Measurements from ENCODE around the gene SLC6A1. TPM values are rescaled to one million over a fixed set of nuclear protein-coding genes. Genes with fewer than 3 reads are reported as not detected.

Gene SLC6A1
- total and polyA plus RNA-seq, 7 experiments from 2014 or later = not detected

DNA sequence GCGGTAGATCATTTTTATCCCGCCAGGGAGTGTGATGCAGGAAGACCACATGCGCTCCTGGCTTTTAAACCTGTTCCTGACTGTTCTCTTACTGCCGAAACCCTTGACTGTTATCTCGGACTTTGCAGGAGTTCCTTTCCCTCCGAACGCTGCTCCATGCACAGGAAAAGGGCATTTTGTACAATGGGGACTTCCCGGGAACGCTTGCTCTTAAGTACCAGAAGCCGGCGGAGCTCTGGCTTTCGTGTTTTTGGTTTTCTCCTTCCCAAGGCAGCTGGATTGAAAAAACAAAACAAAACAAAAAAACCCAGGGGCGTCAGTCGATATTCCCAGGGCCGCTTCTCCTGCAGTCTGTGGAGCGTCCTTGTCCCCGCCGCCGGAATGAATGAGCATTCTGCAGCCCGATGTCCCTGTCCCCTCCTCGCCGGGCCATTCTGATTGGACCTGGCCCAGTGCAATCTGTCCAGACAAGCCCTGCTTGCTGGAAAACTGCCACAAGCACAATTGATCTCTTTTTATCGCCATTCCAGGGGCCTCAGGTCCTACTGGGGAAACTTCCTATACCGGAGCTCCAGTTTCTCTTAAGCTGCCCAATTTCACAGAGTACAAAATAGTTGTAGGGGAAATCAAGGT lies 44.8 kb downstream of the SLC6A1 start:
- Mint-ChIP-seq H3K9me3 (peaks cover 0 to 6% (median 0%) of the 10 kb centered on the region in 11 donors), H3K36me3 (peaks cover 0 to 12% (median 0%) of the 10 kb centered on the region in 5 donors), H3K4me3 (no peak overlapping the region), H3K27me3 (peaks cover 34 to 78% (median 48%) of the 10 kb centered on the region in 5 donors), H3K4me1 (no peaks in the 10 kb centered on the region), H3K27ac (no peak overlapping the region)
- intact Hi-C loops (cut with micrococcal nuclease) = no loop called here
- no peak overlapping the region for H3K27ac ChIP-seq (ENCODE audit: low read depth, low read length)
- H3K36me3 ChIP-seq (ENCODE audit: control insufficient read depth in 2 of 3, insufficient read depth in 3 of 3, low read length in 3 of 3) = no peaks in the 10 kb centered on the region
- no peak overlapping the region for H3K4me3 ChIP-seq (ENCODE audit: low read length)
- ChIA-PET POLR2A (no interaction called here), CTCF (no interaction called here)
- H3K9me3 ChIP-seq (ENCODE audit: control insufficient read depth in 2 of 3, low read length in 3 of 3) = no peaks in the 10 kb centered on the region
- ATAC-seq (no peak), DNase-seq (no peak)
- H3K27me3 ChIP-seq (ENCODE audit: control insufficient read depth in 2 of 2, insufficient read depth in 2 of 2, low read length in 2 of 2) = no peaks in the 10 kb centered on the region
- H3K4me1 ChIP-seq (ENCODE audit: control insufficient read depth in 2 of 2, insufficient read depth in 2 of 2, low read length in 2 of 2) = no peaks in the 10 kb centered on the region

DNA sequence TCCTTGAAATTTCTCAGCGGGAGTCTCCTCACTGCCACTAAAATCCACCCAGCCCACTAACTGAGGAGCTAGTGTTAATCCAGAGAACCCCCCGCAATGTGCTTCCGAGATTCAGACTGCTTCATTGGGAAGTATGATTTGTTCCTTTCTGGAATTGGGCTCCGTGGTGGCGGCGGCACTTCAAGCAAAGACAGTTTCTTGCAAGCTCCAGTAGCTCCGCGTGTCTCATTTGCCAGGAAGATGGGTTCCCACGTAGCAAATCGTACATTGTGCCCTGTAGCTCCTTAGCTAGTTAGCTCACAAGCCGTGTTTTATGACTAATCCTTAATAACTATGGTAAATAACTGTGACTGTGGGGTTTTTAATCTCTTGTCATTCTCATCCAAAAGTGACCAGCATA lies 45.4 kb downstream of the SLC6A1 start:
- H3K4me1 ChIP-seq (ENCODE audit: control insufficient read depth in 2 of 2, insufficient read depth in 2 of 2, low read length in 2 of 2) = no peaks in the 10 kb centered on the region
- H3K9me3 ChIP-seq (ENCODE audit: control insufficient read depth in 2 of 3, low read length in 3 of 3) = no peaks in the 10 kb centered on the region
- H3K27ac ChIP-seq (ENCODE audit: low read depth, low read length) = no peak overlapping the region
- DNase-seq (no peak), ATAC-seq (no peak)
- H3K4me1 Mint-ChIP-seq = no peaks in the 10 kb centered on the region
- peaks cover 35 to 84% (median 48%) of the 10 kb centered on the region in 5 donors for H3K27me3 Mint-ChIP-seq
- ChIA-PET CTCF (no interaction called here), POLR2A (no interaction called here)
- H3K27ac Mint-ChIP-seq = no peak overlapping the region
- H3K4me3 Mint-ChIP-seq = no peak overlapping the region
- no peaks in the 10 kb centered on the region for H3K36me3 ChIP-seq (ENCODE audit: control insufficient read depth in 2 of 3, insufficient read depth in 3 of 3, low read length in 3 of 3)
- peaks cover 0 to 6% (median 0%) of the 10 kb centered on the region in 11 donors for H3K9me3 Mint-ChIP-seq
- intact Hi-C loops (cut with micrococcal nuclease) = no loop called here
- H3K27me3 ChIP-seq (ENCODE audit: control insufficient read depth in 2 of 2, insufficient read depth in 2 of 2, low read length in 2 of 2) = no peaks in the 10 kb centered on the region
- peaks cover 0 to 12% (median 0%) of the 10 kb centered on the region in 5 donors for H3K36me3 Mint-ChIP-seq
- no peak overlapping the region for H3K4me3 ChIP-seq (ENCODE audit: low read length)

DNA sequence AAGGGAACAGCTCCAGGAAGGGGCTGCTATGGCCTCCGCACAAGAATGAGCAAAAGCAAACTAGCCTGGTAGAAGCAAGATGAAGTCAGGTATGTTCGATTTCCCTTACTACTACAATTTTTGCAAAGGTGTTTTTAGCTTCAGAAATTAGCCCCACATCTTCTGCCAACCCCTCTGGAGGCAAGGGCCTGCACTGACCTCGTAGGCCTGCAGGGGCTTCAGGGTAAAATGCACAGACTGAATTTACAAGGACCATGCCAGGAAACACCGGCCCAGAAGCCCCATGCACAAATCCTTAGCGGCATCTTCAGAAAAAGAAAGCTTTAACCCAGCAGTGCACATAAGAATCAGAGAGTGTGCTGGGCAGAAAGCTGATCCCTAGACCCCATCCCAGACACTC lies 53.0 kb downstream of the SLC6A1 start:
- no peak overlapping the region for H3K27ac ChIP-seq (ENCODE audit: low read depth, low read length)
- POLR2A ChIA-PET = no interaction called here
- CTCF ChIA-PET = interaction anchor here (0.5 kb wide), 1 partner anchor 191 kb away, joined by 3 read pairs; no protein-coding TSS in a partner anchor
- H3K27me3 ChIP-seq (ENCODE audit: control insufficient read depth in 2 of 2, insufficient read depth in 2 of 2, low read length in 2 of 2) = no peaks in the 10 kb centered on the region
- no peak overlapping the region for H3K27ac Mint-ChIP-seq
- no peaks in the 10 kb centered on the region for H3K36me3 Mint-ChIP-seq
- no peaks in the 10 kb centered on the region for H3K4me1 Mint-ChIP-seq
- no peaks in the 10 kb centered on the region for H3K9me3 ChIP-seq (ENCODE audit: control insufficient read depth in 2 of 3, low read length in 3 of 3)
- DNase-seq (no peak), ATAC-seq (no peak)
- intact Hi-C loops (cut with micrococcal nuclease) = no loop called here
- H3K36me3 ChIP-seq (ENCODE audit: control insufficient read depth in 2 of 3, insufficient read depth in 3 of 3, low read length in 3 of 3) = no peaks in the 10 kb centered on the region
- no peak overlapping the region for H3K4me3 Mint-ChIP-seq
- H3K27me3 Mint-ChIP-seq = peaks cover under 1 to 25% (median 10%) of the 10 kb centered on the region in 5 donors
- no peak overlapping the region for H3K4me3 ChIP-seq (ENCODE audit: low read length)
- H3K9me3 Mint-ChIP-seq = peaks cover 0 to 1% (median 0%) of the 10 kb centered on the region in 11 donors
- no peaks in the 10 kb centered on the region for H3K4me1 ChIP-seq (ENCODE audit: control insufficient read depth in 2 of 2, insufficient read depth in 2 of 2, low read length in 2 of 2)

DNA sequence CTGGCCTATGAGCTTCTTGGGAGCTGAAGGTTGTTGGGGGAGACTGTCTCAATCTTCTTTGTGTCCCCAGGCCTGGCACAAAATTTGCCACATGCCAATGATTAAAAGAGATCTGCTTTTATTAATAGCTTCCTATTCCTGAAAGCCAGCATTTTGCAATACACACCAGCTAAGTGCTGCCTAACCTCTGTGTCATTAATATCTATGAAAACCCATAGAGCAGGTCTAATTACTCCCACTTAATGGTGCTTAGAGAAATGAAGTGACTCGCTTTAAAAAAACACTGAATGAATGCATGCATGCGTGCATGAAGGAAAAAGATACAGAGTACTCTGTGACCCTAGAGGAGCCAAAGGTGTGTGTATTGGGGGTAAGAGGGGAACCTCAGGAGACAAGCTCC lies 55.0 kb downstream of the SLC6A1 start:
- Mint-ChIP-seq H3K4me1 (no peaks in the 10 kb centered on the region), H3K9me3 (peaks cover 0 to 1% (median 0%) of the 10 kb centered on the region in 11 donors), H3K27me3 (peaks cover 9 to 20% (median 16%) of the 10 kb centered on the region in 5 donors), H3K36me3 (no peaks in the 10 kb centered on the region), H3K4me3 (no peak overlapping the region), H3K27ac (no peak overlapping the region)
- Histone ChIP-seq H3K36me3 (ENCODE audit: control insufficient read depth in 2 of 3, insufficient read depth in 3 of 3, low read length in 3 of 3) (no peaks in the 10 kb centered on the region), H3K9me3 (ENCODE audit: control insufficient read depth in 2 of 3, low read length in 3 of 3) (no peaks in the 10 kb centered on the region), H3K27ac (ENCODE audit: low read depth, low read length) (no peak overlapping the region), H3K4me3 (ENCODE audit: low read length) (no peak overlapping the region), H3K4me1 (ENCODE audit: control insufficient read depth in 2 of 2, insufficient read depth in 2 of 2, low read length in 2 of 2) (no peaks in the 10 kb centered on the region), H3K27me3 (ENCODE audit: control insufficient read depth in 2 of 2, insufficient read depth in 2 of 2, low read length in 2 of 2) (no peaks in the 10 kb centered on the region)
- DNase-seq (no peak), ATAC-seq (no peak)
- ChIA-PET CTCF (no interaction called here), POLR2A (no interaction called here)
- intact Hi-C loops (cut with micrococcal nuclease) = no loop called here

DNA sequence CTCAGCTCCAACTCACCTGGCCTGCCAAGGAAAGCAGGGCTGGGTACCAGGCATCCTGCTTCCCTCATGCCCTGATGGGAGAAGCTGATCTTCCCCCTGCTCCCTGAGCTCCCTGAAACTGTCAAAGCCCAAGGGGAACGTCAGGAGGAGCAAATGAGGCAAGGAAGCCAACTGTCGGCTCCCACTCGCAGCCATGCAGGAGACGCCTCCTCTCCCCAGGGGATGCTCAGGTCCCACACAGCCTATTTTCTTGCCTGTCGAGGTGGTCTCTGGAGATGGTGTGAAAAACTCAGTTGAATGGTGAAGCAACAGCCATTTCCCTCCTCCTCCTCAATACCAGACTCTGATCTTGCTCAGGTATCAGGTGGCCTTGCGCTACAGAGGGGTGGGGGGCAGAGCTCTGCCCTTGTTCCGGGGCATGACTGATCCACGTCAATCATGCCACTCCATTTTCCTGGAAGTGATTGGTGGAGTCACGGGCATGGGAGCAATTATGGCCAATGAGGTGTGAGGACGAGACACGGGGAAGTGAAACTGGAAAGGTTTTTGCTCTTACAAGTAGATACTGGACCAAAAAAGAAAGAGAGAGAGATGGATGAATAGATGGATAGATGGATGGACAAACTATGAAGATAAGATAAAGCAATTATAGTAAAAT lies 58.2 kb downstream of the SLC6A1 start:
- no peak overlapping the region for H3K4me3 ChIP-seq (ENCODE audit: low read length)
- no peak overlapping the region for H3K27ac Mint-ChIP-seq
- no peaks in the 10 kb centered on the region for H3K36me3 Mint-ChIP-seq
- POLR2A ChIA-PET = no interaction called here
- no peak for ATAC-seq
- no peaks in the 10 kb centered on the region for H3K36me3 ChIP-seq (ENCODE audit: control insufficient read depth in 2 of 3, insufficient read depth in 3 of 3, low read length in 3 of 3)
- H3K4me1 ChIP-seq (ENCODE audit: control insufficient read depth in 2 of 2, insufficient read depth in 2 of 2, low read length in 2 of 2) = no peaks in the 10 kb centered on the region
- H3K4me3 Mint-ChIP-seq = no peak overlapping the region
- CTCF ChIA-PET = no interaction called here
- DNase-seq = no peak
- no peaks in the 10 kb centered on the region for H3K9me3 Mint-ChIP-seq
- peaks cover 7 to 28% (median 26%) of the 10 kb centered on the region in 5 donors for H3K27me3 Mint-ChIP-seq
- no peak overlapping the region for H3K27ac ChIP-seq (ENCODE audit: low read depth, low read length)
- intact Hi-C loops (cut with micrococcal nuclease) = no loop called here
- no peaks in the 10 kb centered on the region for H3K27me3 ChIP-seq (ENCODE audit: control insufficient read depth in 2 of 2, insufficient read depth in 2 of 2, low read length in 2 of 2)
- no peaks in the 10 kb centered on the region for H3K9me3 ChIP-seq (ENCODE audit: control insufficient read depth in 2 of 3, low read length in 3 of 3)
- H3K4me1 Mint-ChIP-seq = no peaks in the 10 kb centered on the region

DNA sequence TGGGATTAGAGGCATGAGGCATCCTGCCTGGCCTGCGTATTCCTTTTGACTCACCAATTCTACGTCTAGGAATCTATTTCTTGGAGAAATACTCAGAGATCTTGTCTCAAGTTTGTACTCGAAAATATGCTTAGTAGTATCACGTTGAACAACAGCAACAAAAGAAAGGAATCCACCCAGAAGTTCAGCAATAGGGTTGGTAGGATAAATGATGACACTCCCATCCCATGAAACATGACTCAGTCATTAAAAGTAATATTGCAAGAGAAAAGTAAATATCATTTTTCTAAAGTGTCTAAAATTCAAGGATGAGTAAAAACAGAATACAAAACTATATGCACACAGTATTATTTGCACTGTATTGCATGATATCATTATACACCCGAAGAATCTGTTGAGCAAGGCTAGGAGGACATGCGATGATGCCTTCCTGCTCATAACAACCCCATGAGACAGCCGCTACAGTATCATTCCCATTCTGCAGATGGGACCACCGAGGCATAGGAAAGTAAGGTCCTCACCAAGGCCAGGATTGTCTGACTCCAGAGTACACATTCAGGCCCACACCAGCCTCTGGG lies 61.5 kb downstream of the SLC6A1 start:
- Mint-ChIP-seq H3K27ac (no peak overlapping the region), H3K4me1 (no peaks in the 10 kb centered on the region), H3K27me3 (peaks cover 6 to 38% (median 32%) of the 10 kb centered on the region in 5 donors), H3K36me3 (no peaks in the 10 kb centered on the region), H3K4me3 (no peak overlapping the region), H3K9me3 (no peaks in the 10 kb centered on the region)
- intact Hi-C loops (cut with micrococcal nuclease) = no loop called here
- H3K4me1 ChIP-seq (ENCODE audit: control insufficient read depth in 2 of 2, insufficient read depth in 2 of 2, low read length in 2 of 2) = no peaks in the 10 kb centered on the region
- no peak overlapping the region for H3K27ac ChIP-seq (ENCODE audit: low read depth, low read length)
- no peak for DNase-seq
- POLR2A ChIA-PET = no interaction called here
- CTCF ChIA-PET = no interaction called here
- no peak overlapping the region for H3K4me3 ChIP-seq (ENCODE audit: low read length)
- H3K27me3 ChIP-seq (ENCODE audit: control insufficient read depth in 2 of 2, insufficient read depth in 2 of 2, low read length in 2 of 2) = no peaks in the 10 kb centered on the region
- no peak for ATAC-seq
- H3K9me3 ChIP-seq (ENCODE audit: control insufficient read depth in 2 of 3, low read length in 3 of 3) = no peaks in the 10 kb centered on the region
- no peaks in the 10 kb centered on the region for H3K36me3 ChIP-seq (ENCODE audit: control insufficient read depth in 2 of 3, insufficient read depth in 3 of 3, low read length in 3 of 3)

Measured in naive thymus-derived CD4-positive, alpha-beta T cell (primary cell).